Measurements from ENCODE around the gene FAM200A.
"Not testable (repeated sequence)": the region's sequence is repeated elsewhere in the genome, so short reads cannot be mapped to it uniquely, and the experiment has no call there.

FAM200A gene

DNA sequence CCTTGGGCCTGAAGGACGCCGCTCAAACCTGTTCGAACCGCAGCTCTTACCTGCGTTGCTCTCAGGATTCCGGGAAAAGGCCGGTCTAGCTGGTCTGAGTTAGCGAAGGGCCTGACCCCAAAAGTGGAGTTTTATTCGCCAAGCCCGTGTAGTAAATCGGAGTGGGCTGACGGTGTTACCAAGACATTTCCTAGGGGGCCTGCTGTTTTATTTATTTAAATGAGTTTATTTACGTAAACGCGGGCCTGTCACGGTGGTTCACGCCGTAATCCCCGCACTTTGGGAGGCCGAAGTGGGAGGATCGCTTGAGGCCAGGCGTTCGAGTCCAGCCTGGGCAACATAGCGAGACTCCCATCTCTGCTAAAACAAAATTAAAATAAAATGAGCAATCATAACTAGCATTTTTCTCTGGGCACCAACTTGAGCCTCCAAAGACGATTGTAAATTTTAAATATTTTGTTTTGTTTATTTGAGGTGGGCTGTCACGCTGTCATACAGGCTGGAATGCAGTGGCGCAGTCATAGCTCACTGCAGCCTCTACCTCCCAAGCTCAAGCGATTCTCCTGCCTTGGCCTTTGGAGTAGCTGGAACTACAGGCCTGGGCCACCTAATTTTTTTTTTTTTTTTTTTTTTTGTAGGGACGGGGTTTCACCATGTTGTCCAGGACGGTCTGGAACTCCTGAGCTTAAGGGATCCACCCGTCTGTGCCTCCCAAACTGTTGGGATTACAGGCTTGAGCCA is 7.4 kb upstream of the FAM200A start:
- DNase-seq (ENCODE audit: low read depth in 2 of 2) = no peak

DNA sequence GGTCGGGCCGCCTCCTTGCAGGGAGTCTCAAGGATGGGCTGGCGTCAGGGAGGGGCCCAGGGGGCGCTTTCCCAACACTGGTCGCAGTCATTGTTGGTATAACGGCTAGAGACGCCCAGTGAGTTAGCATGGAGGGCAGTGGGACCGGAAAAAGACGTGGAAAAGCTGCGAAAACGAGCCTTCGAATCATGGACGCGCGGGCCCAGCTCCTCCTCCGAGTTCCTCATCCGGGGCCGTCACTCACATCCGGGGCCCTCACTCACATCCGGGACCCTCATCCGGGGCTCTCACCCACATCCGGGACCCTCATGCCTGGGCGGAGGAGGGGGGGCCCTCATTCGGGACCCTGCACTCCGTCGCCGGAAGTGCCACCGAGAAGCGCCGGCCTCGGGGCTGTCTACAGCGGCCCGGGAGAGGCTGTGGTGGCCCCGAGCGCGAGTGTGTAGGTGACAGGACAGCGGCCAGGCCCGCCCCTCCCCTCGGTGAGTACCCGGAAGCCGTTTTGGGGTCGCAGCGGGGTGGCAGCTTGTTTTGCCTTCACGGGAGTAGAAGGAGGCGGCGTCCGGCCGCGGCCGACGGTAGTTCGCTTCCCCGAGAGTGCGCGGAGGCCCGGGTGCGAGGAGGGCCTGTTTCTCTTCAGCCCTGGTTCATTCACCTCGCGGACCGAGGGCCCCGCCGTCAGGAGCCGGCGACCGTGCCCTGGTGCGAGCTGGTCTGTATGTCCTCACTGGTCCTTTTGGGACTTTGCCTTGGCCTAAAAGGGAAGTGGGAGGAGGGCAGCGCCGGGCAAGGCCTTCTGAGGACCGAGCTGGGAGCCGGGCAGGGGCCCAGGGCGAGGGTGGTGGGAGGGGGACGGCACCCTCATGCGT is 6.6 kb upstream of the FAM200A start, which contains the start of gene ZNF655:
Gene ZNF655, plus strand, starts transcription at position 337 of the 869 bp plus-strand sequence. CDS start 1,918 bp downstream, outside the sequence.
- DNase-seq (ENCODE audit: low read depth in 2 of 2) = peak; percentile 79 to 80

DNA sequence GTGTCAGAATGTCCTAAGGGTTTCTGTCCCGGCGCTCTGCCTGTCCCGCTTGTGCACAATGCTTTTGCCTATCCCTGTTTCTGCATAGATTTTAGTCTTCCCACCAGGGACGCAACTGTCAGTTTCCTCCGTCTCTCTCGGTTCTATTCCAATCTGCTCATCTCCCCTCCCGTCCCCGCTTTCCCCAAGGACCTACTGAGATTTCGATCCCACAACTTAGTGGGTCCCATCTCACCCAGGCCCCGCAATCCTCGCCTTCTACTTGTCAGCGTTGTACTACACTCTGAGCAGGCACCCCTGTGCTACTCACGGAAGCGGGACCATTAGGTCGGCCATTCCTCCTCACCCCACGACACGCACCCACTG is 6.0 kb upstream of the FAM200A start:
- no peak for DNase-seq (ENCODE audit: low read depth in 2 of 2)

DNA sequence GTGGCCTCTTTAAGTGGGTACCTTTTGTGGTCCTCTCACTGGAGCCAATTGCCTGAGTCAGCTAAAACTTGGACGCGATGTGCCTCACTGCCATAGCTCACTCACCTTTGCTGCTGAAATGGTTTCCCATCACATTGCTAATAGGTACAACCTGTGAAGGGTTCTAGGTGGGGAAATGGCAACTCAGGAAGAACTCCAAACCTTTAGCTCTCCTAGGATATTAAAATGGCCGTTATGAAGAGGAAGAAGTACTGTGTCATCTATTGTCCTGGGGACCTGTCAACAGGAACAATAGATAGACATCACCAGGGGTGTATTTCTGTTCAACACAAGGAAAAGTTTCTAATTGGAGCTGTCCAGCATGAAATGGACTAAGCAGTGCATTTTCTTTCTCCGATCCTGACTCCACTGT is 5.3 kb upstream of the FAM200A start:
- DNase-seq (ENCODE audit: low read depth in 2 of 2) = no peak

DNA sequence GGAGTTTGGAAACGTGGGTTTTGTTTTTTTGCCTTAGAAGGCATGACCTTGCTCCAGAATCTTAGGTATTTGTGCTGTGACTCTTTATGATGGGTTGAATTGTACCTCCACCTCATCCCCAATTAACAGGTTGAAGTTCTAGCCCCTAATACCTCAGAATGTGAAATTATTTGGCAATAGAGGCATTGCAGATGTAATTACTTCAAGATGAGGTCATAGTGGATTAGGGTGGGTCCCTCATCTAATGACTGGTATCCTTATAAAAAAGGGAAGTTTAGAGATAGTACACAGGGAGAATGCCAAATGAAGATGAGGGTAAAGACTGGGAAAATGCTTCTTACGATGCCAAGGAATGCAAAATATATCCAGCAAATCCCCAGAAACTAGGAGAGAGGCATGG is 3.0 kb upstream of the FAM200A start:
- DNase-seq (ENCODE audit: low read depth in 2 of 2) = no peak

DNA sequence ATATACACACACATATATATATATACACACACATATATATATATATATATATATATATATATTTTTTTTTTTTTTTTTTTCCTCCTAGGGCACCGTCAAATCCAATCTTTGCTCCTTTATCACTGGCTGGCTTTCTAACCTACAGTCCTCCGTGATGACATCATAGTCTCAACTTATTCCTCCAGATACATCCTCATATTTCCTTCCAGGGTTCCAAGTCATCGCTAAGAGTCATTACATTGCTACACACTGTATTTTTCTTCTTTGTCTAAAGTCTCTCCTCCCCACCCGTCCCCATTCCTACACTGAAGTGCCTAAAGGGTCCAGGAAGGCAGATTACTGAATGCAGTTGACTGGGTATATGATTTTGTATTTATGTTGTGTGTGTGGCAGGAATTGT is 1.1 kb upstream of the FAM200A start:
- no peak for DNase-seq (ENCODE audit: low read depth in 2 of 2)

DNA sequence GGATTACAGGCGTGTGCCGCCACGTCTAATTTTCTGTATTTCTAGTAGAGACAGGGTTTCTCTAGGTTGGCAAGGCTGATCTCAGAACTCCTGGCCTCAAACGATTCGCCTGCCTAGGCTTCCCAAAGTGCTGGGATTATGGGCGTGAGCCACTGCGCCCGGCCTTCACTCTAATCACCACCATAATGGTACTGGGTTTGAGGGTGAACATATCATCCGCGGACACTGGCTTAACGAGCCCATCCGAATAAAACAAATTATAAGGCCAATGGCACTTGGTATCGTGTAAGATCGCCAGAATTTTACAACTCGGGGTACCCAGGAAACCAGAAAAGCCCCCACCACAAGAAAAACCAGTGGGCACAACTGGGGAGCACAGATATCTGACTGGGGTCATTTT is 580 bp downstream of the FAM200A start:
- DNase-seq (ENCODE audit: low read depth in 2 of 2) = no peak

DNA sequence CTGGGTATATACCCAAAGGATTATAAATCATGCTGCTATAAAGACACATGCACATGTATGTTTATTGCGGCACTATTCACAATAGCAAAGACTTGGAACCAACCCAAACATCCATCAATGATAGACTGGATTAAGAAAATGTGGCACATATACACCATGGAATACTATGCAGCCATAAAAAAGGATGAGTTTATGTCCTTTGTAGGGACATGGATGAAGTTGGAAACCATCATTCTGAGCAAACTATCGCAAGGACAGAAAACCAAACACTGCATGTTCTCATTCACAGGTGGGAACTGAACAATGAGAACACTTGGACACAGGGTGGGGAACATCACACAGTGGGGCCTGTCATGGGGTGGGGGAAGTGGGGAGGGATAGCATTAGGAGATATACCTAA is 2.4 kb downstream of the FAM200A start:
- not testable (repeated sequence) for DNase-seq (ENCODE audit: low read depth in 2 of 2)

DNA sequence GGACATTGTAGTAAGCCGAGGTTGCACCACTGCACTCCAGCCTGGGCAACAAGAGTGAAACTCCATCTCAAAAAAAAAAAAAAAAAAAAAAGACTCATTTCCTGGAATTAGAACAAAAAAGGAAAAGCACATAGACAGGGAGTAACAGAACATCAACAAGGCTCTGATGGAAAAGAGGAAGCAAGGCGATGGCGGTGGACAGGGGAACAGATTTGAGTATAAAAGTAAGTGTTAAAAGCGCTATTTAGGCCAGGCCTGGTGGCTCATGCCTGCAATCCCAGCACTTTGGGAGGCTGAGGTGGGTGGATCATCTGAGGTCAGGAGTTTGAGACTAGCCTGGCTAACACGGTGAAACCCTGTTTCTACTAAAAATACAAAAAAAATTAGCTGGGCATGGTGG is 6.6 kb downstream of the FAM200A start:
- not testable (repeated sequence) for DNase-seq (ENCODE audit: low read depth in 2 of 2)

DNA sequence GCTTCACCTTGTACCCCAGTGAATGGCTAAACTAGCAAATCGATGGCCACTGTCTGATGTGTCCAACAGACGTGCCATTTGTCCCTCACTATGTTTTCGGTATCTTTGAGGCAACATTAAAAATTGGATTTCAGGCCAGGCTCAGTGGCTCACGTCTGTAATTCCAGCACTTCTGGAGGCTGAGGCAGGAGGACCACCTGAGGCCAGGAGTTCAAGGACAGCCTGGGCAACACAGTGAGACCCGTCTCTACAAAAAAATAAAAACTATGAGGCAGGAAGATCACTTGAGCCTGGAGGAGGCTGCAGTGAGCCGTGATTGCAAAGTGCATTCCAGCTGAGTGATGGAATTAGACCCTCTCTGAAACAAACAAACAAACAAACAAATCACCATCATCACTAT is 8.0 kb downstream of the FAM200A start:
- DNase-seq (ENCODE audit: low read depth in 2 of 2) = no peak

DNA sequence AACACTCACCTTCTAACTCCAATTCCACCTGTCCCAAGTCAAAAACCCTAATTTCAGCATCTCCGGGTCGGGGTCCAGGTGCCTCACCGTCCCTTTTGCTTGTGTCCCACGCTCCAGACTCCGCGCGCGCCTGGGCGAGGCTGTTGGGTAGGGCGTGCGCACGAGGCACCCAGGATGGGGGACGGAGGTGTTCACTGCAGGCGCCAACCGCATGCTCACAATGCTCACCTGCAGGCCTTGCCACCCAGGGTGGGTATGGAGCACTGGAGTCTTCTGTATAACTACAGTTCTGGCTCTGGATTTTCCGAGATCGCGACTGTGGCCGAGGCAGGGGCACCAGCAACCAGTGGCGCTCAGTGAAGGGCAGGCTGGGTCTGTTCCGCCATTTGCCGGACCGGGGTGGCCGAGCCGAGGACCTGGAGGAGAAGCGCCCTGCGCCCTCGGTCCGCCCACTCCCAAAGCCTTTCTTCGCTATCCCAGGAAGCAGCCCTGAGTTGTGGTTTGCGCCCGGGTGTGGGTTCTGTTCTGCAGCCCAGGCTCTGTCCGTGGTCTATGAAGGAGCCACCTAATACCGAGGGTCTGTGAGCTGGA is 8.7 kb downstream of the FAM200A start:
- no peak for DNase-seq (ENCODE audit: low read depth in 2 of 2)

DNA sequence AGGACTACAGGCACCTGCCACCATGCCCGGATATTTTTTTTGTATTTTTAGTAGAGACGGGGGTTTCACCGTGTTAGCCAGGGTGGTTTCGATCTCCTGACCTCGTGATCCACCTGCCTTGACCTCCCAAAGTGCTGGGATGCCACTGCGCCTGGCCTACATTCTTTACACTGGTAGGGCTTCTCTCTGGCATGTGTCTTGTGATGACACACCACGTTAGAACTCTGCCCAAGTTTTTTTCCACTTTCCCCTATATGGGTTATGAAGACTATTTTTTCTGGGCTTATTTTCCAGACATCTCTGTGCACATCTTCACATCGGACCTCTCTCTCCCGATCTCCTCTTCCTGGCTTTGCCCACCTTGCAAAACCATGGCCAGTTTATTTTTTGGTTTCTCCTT is 10.7 kb downstream of the FAM200A start:
- DNase-seq (ENCODE audit: low read depth in 2 of 2) = no peak

DNA sequence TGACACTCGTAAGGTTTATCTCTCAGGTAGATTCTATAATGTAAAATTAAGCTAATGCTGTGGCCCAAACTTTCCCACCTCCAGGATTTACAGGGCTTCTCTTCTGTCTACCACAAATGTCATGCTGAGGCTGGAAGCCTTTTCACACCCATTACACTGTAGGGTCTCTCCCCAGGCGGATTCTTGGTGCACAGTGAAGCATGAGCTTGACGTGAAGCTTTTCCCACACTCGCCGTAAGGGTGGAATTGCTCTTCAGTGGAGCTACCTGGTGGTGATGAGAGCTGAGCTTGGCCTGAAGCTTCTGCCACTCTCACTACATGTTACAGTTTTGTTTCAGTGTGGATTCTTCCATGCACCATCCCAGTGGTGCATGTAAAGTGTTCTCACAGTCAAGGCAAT is 11.4 kb downstream of the FAM200A start:
- DNase-seq (ENCODE audit: low read depth in 2 of 2) = no peak

DNA sequence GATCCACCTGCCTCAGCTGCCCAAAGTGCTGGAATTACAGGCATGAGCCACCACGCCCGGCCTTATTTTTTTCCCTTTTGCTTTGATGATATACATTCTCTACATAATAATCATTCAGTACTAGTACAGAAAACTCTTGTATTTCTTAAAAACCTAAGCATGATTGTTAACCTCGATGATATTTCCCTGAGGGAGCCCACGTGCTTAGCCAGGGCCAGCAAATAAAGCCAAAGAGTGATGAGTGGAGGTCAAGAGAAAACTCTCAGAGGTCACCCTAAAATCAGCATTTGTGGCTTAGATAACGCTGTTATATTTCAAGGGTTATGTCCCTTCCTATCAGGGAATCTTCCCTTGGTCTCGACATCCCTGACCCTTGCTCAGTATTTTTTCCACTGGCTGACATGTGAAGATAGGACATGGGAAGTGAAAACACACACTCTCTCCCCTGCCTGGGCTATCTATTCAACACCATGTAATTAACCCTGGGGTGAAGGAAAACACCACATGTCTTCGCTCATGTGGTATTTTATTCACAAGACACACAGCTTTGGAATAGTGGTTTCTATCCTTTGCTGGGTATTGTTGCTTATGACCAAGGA is 12.6 kb downstream of the FAM200A start:
- no peak for DNase-seq (ENCODE audit: low read depth in 2 of 2)

DNA sequence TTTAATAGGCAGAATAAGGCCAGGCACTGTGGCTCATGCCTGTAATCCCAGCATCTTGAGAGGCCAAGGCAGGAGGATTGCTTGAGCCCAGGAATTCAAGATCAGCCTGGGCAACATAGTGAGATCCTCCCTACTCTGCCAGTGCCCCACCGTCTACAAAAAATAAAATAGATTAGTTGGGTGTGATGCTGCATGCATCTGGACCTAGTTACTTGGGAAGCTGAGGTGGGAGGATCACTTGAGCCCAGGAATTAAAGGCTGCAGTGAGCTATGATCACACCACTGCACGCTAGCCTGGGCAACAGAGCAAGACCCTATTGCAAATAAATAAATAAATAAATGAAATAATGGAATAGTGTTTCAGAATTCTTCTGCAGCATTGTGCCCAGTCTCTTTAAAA is 16.2 kb downstream of the FAM200A start:
- no peak for DNase-seq (ENCODE audit: low read depth in 2 of 2)

DNA sequence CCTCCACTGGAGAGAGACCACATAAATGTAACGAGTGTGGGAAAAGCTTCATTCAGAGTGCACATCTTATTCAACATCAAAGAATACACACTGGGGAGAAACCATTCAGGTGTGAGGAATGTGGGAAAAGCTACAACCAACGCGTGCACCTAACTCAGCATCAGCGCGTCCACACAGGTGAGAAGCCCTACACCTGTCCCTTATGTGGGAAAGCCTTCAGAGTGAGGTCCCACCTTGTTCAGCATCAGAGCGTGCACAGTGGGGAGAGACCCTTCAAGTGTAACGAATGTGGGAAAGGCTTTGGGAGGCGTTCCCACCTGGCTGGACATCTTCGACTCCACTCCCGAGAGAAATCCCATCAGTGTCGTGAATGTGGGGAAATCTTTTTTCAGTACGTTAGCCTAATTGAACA is 20.6 kb downstream of the FAM200A start:
- DNase-seq (ENCODE audit: low read depth in 2 of 2) = no peak

DNA sequence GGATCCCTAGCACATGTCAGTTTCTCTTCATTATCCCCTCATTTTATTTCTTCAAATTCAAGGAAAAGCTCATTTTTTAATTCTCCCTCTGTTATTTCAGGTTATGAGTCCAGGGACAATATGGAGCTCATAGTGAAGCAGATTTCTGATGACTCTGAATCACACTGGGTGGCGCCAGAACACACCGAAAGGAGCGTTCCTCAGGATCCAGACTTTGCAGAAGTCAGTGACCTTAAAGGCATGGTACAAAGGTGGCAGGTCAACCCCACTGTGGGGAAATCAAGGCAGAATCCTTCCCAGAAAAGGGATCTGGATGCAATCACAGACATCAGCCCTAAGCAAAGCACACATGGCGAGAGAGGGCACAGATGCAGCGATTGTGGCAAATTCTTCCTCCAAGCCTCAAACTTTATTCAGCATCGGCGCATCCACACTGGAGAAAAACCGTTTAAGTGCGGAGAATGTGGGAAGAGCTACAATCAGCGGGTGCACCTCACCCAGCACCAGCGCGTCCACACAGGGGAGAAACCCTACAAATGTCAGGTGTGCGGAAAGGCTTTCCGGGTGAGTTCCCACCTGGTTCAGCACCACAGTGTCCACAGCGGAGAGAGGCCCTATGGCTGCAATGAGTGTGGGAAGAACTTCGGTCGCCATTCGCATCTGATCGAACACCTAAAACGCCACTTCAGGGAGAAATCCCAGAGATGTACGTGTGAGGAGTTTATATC is 26.0 kb downstream of the FAM200A start:
- no peak for DNase-seq (ENCODE audit: low read depth in 2 of 2)

DNA sequence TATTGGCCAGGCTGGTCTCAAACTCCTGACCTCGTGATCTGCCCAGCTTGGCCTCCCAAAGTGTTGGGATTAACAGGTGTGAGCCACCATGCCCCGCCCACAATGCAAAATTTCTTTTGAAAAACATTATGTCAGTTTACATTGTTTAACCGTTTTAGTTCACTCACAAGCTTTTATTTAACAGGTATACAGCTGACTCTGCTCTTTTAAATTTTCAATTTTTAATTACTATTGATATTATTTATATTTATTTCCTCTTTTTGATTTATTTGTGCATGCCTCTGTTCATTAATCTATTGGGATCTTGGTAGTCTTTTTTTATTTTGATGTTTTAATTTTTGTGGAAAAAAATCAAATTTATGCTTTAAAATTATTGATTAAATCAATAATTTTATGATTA is 30.5 kb downstream of the FAM200A start:
- no peak for DNase-seq (ENCODE audit: low read depth in 2 of 2)

DNA sequence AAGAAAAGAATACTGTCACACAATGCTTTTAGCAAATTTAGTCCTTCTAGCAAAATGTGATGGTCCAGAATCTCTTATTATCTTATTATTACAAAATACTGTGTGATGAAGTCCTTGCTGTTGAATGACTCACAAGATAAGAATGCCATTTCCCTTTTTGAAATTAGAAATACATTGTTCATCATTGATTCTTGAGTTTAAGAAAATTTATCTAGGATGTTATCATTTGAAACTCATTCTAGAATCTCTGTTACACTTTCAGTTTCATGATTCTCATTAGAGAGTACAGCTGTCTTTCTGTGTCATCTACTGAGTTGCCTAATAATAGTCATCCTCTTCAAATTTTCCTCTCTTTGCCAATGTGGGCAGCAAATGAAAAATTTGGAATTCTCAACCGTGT is 37.9 kb downstream of the FAM200A start:
- no peak for DNase-seq (ENCODE audit: low read depth in 2 of 2)

DNA sequence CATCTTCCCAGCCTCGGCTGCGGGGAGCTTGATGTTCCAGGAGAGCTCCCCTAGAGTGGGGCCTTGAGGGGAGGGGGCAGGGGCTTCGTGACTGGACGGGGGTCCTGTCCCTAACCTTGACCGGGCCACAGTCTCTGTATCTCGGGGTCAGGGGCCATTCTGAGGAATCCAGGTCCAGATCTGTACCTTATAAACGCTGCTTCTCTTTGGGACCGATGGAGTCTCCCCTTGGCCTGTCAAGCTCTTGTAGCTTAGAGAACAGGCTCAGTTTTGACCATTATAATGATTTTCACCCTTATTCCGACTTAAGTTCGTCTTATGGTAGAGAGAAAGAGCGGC is 46.6 kb downstream of the FAM200A start:
- DNase-seq (ENCODE audit: low read depth in 2 of 2) = no peak

DNA sequence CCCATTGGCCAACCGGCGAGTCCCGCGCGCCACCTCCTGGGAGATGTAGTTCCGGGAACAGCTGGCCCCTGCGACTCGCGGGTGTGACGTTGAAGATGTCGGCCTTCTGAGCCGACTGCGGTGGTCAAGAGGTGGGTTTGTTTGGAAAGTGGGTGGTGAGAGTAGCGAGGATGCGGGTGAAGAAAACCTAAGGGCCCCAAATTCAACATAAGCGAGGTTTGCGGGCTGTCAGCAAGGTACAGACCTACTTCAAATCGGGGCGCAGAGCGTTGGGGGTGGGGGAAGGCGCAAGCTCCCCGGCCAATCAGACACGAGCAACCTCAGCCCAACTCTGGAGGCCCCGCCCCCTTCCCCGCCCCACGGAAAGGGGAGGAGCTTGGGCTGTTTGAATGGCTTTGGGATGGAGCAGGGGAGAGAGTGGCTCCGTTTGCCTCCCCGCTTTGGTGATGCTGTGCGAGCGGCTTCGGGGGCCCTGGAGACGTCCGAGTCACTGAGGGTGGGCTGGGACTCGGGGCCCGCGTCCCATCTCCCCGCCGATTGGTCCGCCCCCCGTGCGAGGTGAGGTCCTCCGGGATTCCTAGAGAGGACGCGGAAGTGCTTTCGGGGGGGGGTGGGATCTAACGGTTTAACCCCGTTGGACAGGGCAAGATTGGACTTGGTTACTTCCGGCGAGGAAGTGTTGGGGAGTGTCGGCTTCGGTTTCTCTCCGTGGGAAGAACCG is 47.2 kb downstream of the FAM200A start, which contains the start of gene ZKSCAN5:
Gene ZKSCAN5, plus strand, starts transcription at position 60 of the 721 bp plus-strand sequence. CDS start 1,383 bp downstream, outside the sequence.
- DNase-seq (ENCODE audit: low read depth in 2 of 2) = peak; percentile 97
